Gastroesophageal sphincter (tissue), 4 donors: ENCODE measurements around the gene TTC9. TPM values are rescaled to one million over a fixed set of nuclear protein-coding genes. Genes with fewer than 3 reads are reported as not detected.
A peak's percentile ranks its signal among the peaks of the same experiment; 100 is the strongest.

Experiments
- ATAC-seq: fragments of 150-250 bp; one replicate; pipeline ENCODE4 v1.9.1; 2016; ENCODE audit warnings: mild to moderate bottlenecking, moderate library complexity
- H3K27ac ChIP-seq, 4 donors: fragments of 200-600 bp; sonication (generic) in 3 of 4; 1 replicate in 3 of 4; 2 replicates in 1 of 4; pipeline ENCODE4 v1.5.1; 2016 to 2019
- H3K27me3 ChIP-seq: fragments of 200-600 bp; sonication (generic); one replicate; pipeline ENCODE4 v1.5.1; 2019
- H3K36me3 ChIP-seq, 2 donors: fragments of 200-600 bp; sonication (generic); one replicate each; pipeline ENCODE4 v1.5.1; 2019; ENCODE audit warnings: control low read depth in 1 of 2
- H3K4me1 ChIP-seq, 3 donors: fragments of 200-600 bp; sonication (generic); 1 replicate in 2 of 3; 2 replicates in 1 of 3; pipeline ENCODE4 v1.5.1; 2016 to 2019; ENCODE audit warnings: control low read depth in 2 of 3
- H3K4me3 ChIP-seq, 2 donors: fragments of 200-600 bp; sonication (generic); one replicate each; pipeline ENCODE4 v1.5.1; 2019; ENCODE audit warnings: mild to moderate bottlenecking in 1 of 2, moderate library complexity in 1 of 2
- H3K9me3 ChIP-seq, 3 donors: fragments of 200-600 bp; sonication (generic); one replicate each; pipeline ENCODE4 v1.5.1; 2017 to 2019; ENCODE audit warnings: control low read depth in 2 of 3
- CTCF ChIP-seq, 4 experiments: fragments of 200-600 bp in 2 of 4; fragments of 450-650 bp in 2 of 4; sonication (generic) in 1 of 4; IDR thresholded peaks; one replicate each; pipeline ENCODE4 v1.5.1; 2017 to 2019; ENCODE audit warnings: antibody characterized with exemption in 4 of 4, mild to moderate bottlenecking in 2 of 4, moderate library complexity in 2 of 4
- EP300 ChIP-seq: sonication (generic); formaldehyde crosslinking; IDR thresholded peaks from one replicate; pipeline ENCODE4 v1.6.1; 2017; ENCODE audit warnings: antibody characterized with exemption, mild to moderate bottlenecking
- POLR2A ChIP-seq, 2 donors: fragments of 450-650 bp; IDR thresholded peaks; one replicate each; pipeline ENCODE4 v1.6.1; 2017; ENCODE audit warnings: antibody characterized with exemption in 2 of 2, mild to moderate bottlenecking in 2 of 2, moderate library complexity in 1 of 2
- POLR2AphosphoS5 ChIP-seq: sonication (generic); formaldehyde crosslinking; IDR thresholded peaks from one replicate; pipeline ENCODE4 v1.6.1; 2017; ENCODE audit warnings: antibody characterized with exemption
- WGBS, 2 donors: methylation state at CpG; one replicate each; pipeline ENCODE4 v1.1.5; 2018; ENCODE audit warnings: low coverage in 1 of 2; 5-methylcytosine and 5-hydroxymethylcytosine counted together
- total RNA-seq, 4 donors: library from RNA; depleted of rRNA; stranded (reverse); fragments of >200 nt; gene quantifications; one replicate each; pipeline ENCODE4 v1.1.0, GENCODE V29; 2016

TTC9 gene
- total RNA-seq, 4 donors from 2014 or later, result 0.40 to 7.3 (median 1.6) TPM

GRCh38 chr14:70631948-70632347, 9.8 kb upstream of the TTC9 start:
- TF ChIP-seq POLR2AphosphoS5, result no peak
- TF ChIP-seq CTCF (IDR thresholded peaks at IDR 0.05), result no peak
- TF ChIP-seq POLR2A (IDR thresholded peaks at IDR 0.05), result no peak
- TF ChIP-seq EP300, result no peak
- Histone ChIP-seq H3K36me3 (no peaks in the 10 kb centered on the region), H3K27me3 (peaks cover 9% of the 10 kb centered on the region), H3K9me3 (peaks cover 0 to 13% (median 0%) of the 10 kb centered on the region in 3 donors), H3K4me1 (no peaks in the 10 kb centered on the region), H3K27ac (no peak overlapping the region), H3K4me3 (no peak overlapping the region)
- no peak for ATAC-seq
- WGBS, 2 donors, result 77 to 89% methylated on average over 3 of the region's 3 CpGs

GRCh38 chr14:70635971-70636595, 5.6 kb upstream of the TTC9 start:
- no peaks in the 10 kb centered on the region for H3K36me3 ChIP-seq
- peaks cover 0 to 7% (median 3%) of the 10 kb centered on the region in 3 donors for H3K4me1 ChIP-seq
- no peak overlapping the region for H3K4me3 ChIP-seq
- ATAC-seq, result no peak
- H3K27me3 ChIP-seq, result peaks cover 46% of the 10 kb centered on the region
- no peak for TF ChIP-seq POLR2AphosphoS5
- TF ChIP-seq EP300, result no peak
- no peak for TF ChIP-seq POLR2A (IDR thresholded peaks at IDR 0.05)
- no peak for TF ChIP-seq CTCF (IDR thresholded peaks at IDR 0.05)
- no peak overlapping the region for H3K27ac ChIP-seq
- 100% methylated on average over 2 to 5 of the region's 6 CpGs for WGBS, 2 donors
- H3K9me3 ChIP-seq, result no peaks in the 10 kb centered on the region

GRCh38 chr14:70638416-70638815, 3.3 kb upstream of the TTC9 start:
- WGBS, 2 donors, result 70 to 81% methylated on average over 2 of the region's 2 CpGs
- H3K27me3 ChIP-seq, result peaks cover 59% of the 10 kb centered on the region
- no peaks in the 10 kb centered on the region for H3K9me3 ChIP-seq
- H3K36me3 ChIP-seq, result no peaks in the 10 kb centered on the region
- H3K4me3 ChIP-seq, result no peak overlapping the region
- no peak for ATAC-seq
- H3K27ac ChIP-seq, result no peak overlapping the region
- TF ChIP-seq EP300 (no peak), POLR2AphosphoS5 (no peak), POLR2A (IDR thresholded peaks at IDR 0.05) (no peak), CTCF (IDR thresholded peaks at IDR 0.05) (no peak)
- peaks cover 0 to 24% (median 3%) of the 10 kb centered on the region in 3 donors for H3K4me1 ChIP-seq

- ATAC-seq, result peak; percentile 63
- H3K4me1 ChIP-seq, result peaks cover 0 to 25% (median 3%) of the 10 kb centered on the region in 3 donors
- peak overlapping the region; percentile 45 to 71 for H3K4me3 ChIP-seq
- TF ChIP-seq POLR2A (IDR thresholded peaks at IDR 0.05) (no peak), POLR2AphosphoS5 (no peak), EP300 (no peak), CTCF (IDR thresholded peaks at IDR 0.05) (no peak)
- no peaks in the 10 kb centered on the region for H3K9me3 ChIP-seq
- no peaks in the 10 kb centered on the region for H3K36me3 ChIP-seq
- peak overlapping the region in 1 of 4 donors; percentile 52 for H3K27ac ChIP-seq
- WGBS, 2 donors, result 0% methylated on average over 2 of the region's 28 CpGs; no CpG with 5 or more reads in 1 of the 2 donors
- H3K27me3 ChIP-seq, result peaks cover 61% of the 10 kb centered on the region
These were observed 673 bp upstream of the TTC9 start for GRCh38 chr14:70640938-70641547.
